Ishikawa (cell line): ENCODE data around the gene ALPG.

Source experiments
- CEBPB ChIP-seq: IDR thresholded peaks from 2 replicates; pipeline ENCODE4 v1.6.1; 2012
- CREB1 ChIP-seq: IDR thresholded peaks from 2 replicates; pipeline ENCODE4 v1.6.1; 2012; ENCODE audit warnings: low read depth
- EGR1 ChIP-seq: IDR thresholded peaks from 2 replicates; pipeline ENCODE4 v1.6.1; 2012
- EP300 ChIP-seq: IDR thresholded peaks from 2 replicates; pipeline ENCODE4 v1.6.1; 2012; ENCODE audit warnings: borderline replicate concordance
- FOXM1 ChIP-seq: IDR thresholded peaks from 2 replicates; pipeline ENCODE4 v1.6.1; 2012; ENCODE audit warnings: low read depth, borderline replicate concordance
- NFIC ChIP-seq: IDR thresholded peaks from 2 replicates; pipeline ENCODE4 v1.6.1; 2012
- RAD21 ChIP-seq: IDR thresholded peaks from 2 replicates; pipeline ENCODE4 v1.6.1; 2012; ENCODE audit warnings: low read depth
- TAF1 ChIP-seq: IDR thresholded peaks from 2 replicates; pipeline ENCODE4 v1.6.1; 2012; ENCODE audit warnings: low read depth, mild to moderate bottlenecking
- TEAD4 ChIP-seq: IDR thresholded peaks from 2 replicates; pipeline ENCODE4 v1.6.1; 2012
- YY1 ChIP-seq: IDR thresholded peaks from 2 replicates; pipeline ENCODE4 v1.6.1; 2012; ENCODE audit warnings: low read depth
- ZBTB7A ChIP-seq: IDR thresholded peaks from 2 replicates; pipeline ENCODE4 v1.6.1; 2012; ENCODE audit warnings: low read depth
- TF ChIP-seq, protein P1 (sequence below): IDR thresholded peaks from 2 replicates; pipeline ENCODE4 v1.6.1; 2012
- TF ChIP-seq, protein P2 (sequence below): IDR thresholded peaks from 2 replicates; pipeline ENCODE4 v1.6.1; 2012; ENCODE audit warnings: low read depth, mild to moderate bottlenecking
- TF ChIP-seq, protein P3 (sequence below): IDR thresholded peaks from 2 replicates; pipeline ENCODE4 v1.6.1; 2012

- TF ChIP-seq EGR1 (no peak), TAF1 (no peak), NFIC (no peak), CEBPB (no peak), CREB1 (no peak), RAD21 (no peak), EP300 (no peak), TEAD4 (no peak), ZBTB7A (no peak), YY1 (no peak), FOXM1 (no peak)
- TF ChIP-seq, protein P1, sequence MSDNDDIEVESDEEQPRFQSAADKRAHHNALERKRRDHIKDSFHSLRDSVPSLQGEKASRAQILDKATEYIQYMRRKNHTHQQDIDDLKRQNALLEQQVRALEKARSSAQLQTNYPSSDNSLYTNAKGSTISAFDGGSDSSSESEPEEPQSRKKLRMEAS, result no peak
- TF ChIP-seq, protein P2, sequence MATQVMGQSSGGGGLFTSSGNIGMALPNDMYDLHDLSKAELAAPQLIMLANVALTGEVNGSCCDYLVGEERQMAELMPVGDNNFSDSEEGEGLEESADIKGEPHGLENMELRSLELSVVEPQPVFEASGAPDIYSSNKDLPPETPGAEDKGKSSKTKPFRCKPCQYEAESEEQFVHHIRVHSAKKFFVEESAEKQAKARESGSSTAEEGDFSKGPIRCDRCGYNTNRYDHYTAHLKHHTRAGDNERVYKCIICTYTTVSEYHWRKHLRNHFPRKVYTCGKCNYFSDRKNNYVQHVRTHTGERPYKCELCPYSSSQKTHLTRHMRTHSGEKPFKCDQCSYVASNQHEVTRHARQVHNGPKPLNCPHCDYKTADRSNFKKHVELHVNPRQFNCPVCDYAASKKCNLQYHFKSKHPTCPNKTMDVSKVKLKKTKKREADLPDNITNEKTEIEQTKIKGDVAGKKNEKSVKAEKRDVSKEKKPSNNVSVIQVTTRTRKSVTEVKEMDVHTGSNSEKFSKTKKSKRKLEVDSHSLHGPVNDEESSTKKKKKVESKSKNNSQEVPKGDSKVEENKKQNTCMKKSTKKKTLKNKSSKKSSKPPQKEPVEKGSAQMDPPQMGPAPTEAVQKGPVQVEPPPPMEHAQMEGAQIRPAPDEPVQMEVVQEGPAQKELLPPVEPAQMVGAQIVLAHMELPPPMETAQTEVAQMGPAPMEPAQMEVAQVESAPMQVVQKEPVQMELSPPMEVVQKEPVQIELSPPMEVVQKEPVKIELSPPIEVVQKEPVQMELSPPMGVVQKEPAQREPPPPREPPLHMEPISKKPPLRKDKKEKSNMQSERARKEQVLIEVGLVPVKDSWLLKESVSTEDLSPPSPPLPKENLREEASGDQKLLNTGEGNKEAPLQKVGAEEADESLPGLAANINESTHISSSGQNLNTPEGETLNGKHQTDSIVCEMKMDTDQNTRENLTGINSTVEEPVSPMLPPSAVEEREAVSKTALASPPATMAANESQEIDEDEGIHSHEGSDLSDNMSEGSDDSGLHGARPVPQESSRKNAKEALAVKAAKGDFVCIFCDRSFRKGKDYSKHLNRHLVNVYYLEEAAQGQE, result no peak
- TF ChIP-seq, protein P3, sequence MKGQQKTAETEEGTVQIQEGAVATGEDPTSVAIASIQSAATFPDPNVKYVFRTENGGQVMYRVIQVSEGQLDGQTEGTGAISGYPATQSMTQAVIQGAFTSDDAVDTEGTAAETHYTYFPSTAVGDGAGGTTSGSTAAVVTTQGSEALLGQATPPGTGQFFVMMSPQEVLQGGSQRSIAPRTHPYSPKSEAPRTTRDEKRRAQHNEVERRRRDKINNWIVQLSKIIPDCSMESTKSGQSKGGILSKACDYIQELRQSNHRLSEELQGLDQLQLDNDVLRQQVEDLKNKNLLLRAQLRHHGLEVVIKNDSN, result no peak
These were observed 8.6 kb downstream of the ALPG start for GRCh38 chr2:232415138-232415690.
